Stimulated activated CD4-positive, alpha-beta T cell treated with anti-CD3 and anti-CD28 coated beads, Interleukin-15, amount 100 ng/mL, for 24 hours (primary cell): ENCODE data around the gene IPCEF1.
A peak's percentile ranks its signal among the peaks of the same experiment; 100 is the strongest.

Experiments
- DNase-seq: peaks from one replicate; pipeline ENCODE4 v3.0.0-alpha.2; 2020

The IPCEF1 gene

DNA sequence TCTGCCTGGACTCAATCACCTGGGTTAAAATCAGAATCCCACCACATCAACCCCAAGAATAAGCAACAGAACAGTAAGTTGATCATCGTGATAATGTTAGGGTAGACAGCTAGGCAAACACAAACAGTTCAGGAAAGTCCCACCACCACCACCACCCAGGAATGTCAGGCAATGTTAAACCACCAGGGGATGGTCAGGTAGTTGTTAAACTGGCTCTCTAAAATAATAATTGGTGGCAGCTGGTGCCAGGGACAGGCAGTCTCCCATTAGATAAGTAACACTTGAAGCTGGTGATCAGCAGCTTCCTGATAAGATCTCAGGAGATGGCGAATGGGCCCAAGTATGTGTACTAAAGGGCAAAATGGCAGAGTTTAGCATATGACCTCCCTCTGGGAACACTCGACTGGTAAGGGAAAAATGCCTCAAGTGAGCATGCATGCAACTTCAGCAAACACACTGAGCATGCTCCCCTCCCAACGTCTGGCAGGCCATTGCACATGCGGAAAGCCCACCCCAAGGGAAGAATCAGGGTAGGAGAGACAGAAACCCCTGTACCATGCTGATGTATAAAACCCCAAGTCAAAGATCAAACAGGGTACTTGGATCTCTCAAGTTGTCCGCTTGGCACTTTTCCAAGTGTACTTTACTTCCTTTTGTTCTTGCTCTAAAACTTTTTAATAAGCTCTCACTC lies 66.6 kb downstream of the IPCEF1 start:
- no peak for DNase-seq

- DNase-seq: no peak
Measured at GRCh38 chr6:154285826-154286225, 70.8 kb downstream of the IPCEF1 start.

- no peak for DNase-seq
Measured at GRCh38 chr6:154284313-154284853, 72.2 kb downstream of the IPCEF1 start.

DNA sequence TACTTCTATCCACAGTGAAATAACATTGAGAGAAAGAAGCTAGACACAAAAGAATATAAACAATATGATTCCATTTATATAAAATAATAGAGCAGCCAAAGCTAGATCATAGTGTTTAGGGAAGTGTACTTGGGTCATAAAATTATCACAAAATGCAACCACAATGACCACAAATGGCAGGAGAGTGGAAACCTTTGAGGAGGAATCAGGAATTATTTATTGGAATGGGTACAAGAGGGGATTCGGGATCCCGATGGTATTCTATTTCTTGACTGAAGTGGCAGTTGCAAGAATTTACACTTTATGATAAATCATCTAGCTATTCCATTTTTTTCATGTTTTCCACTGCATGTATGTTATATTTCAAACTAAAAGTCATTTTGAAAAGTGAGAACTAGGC lies 76.1 kb downstream of the IPCEF1 start:
- no peak for DNase-seq

DNA sequence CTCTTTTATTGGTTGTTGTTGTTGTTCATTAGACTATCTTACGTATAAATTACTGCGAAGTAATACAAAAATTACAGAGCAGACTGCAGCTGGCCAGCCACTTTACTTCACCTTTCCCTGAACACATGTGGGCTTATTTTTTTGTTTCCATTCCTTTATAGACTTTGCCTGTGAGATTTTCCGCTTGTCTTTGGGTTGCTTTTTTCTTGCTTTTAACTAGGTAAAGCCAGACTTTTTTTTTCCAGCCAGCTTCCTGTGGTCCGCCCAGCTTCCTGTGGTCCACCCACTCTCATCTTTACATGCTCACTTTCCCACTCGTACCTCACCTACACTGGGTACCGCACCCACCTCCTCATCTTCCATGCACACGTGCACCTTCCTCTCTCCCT lies 79.0 kb downstream of the IPCEF1 start:
- peak; percentile 48 for DNase-seq

DNA sequence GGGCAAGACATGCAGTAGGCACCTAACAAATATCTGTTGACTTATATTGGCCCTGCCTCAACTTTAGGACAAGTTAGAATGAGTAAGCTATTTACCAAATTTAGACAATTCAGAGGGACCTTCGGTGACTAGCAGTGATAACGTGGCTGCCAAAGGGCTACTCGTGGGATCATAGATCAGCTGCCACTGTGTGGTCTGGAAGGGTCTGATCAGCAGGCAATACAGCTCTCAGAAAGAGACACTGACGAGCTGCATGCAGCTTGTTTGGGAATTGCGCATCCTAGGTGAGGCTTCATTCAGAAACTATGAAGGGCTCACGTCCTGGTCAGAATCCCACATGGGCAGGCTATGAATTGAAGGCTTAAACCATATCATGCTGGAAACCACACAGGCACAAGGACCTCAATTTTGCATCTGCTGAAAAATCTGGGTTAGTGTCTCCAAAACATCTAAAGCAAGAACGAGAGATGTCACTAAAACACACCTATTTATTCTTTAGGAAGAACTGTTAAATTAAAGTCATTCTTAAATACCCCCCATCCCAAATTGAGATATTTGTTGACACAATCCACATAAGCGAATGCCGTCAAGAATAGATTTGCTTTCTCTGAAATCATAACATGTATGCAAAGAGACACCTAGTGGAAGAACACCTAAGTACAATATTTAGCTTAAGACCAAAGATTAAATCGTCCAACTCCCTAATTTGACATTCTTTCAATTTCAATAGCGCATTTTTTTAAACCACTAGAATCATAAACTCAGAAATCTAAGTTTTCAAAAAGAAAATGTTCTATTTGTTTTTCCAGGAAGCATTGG lies 79.6 kb downstream of the IPCEF1 start:
- no peak for DNase-seq

GRCh38 chr6:154274168-154274567 lies 82.4 kb downstream of the IPCEF1 start:
- no peak for DNase-seq

DNA sequence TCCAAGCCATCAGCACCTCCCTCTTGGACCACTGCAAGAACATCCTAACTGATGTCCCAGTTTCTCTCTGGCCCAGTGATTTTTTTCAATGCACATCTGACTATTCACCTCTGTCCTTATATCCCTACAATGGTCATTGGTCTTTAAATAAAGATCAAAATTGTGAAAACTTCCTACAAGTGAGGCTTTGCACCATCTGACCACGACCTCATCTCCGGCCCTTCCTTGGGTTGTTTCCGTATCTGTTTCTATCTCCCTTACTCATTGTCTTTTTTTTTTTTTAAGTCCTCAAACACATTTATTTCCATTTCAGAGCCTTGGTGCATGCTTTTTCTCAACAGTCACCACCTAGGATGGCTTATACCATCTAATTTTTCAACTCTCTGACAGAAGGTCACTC lies 88.1 kb downstream of the IPCEF1 start:
- DNase-seq: no peak

DNA sequence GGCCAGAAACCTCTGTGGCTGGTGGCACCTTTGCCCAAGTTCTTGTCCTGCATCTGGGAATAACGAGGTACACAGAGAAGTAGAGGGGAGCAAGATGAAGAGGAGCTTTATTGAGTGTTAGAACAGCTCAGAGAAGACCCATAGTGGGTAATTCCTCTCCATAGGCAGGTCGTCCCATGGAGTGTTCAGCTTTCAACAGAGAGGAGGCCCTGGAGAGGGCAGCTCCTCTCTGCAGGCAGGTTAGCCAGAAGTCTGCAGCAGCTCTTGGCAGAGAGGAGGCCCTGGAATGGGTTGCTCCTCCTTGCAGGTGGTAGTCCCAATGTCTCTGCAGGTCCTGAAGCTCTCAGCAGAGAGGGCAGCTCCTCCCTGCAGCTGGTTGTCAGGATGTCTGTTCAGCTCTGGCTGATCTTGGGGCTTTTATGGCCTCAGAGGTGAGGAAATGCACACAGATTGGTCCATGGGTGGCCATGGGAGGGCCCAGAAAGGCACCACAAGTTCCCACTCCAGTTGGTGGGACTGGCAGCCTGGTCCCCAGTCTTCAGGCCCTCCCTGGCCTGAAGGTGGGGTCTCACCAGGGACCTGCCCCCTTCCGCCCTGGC lies 89.0 kb downstream of the IPCEF1 start:
- DNase-seq: no peak

DNA sequence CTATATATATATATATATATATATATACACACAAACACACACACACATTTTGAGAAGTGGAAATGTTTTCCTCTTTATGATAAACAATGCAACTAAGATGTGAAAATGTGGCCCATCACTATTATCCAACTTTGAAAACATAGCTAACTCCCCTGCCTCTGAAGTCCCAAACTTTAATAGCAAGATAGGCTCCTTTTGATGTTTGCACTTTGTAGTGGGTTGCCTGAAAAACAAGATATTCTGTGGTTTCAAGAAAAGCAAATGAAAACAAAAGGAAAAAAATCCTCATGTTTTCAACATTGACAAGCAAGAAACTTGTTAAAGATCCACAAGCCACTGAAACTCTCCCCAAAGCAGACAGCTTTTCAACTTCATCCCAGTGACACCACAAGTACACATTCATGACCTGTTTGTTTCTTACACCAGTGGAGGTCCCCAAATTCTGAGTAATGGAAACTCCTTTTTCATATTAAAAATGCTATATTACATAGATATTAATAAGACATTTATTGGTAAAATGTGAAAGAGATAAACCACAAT lies 90.0 kb downstream of the IPCEF1 start:
- DNase-seq: no peak

GRCh38 chr6:154261688-154262397 lies 94.8 kb downstream of the IPCEF1 start:
- no peak for DNase-seq

- no peak for DNase-seq
Measured at GRCh38 chr6:154258064-154258757, 98.4 kb downstream of the IPCEF1 start.

DNA sequence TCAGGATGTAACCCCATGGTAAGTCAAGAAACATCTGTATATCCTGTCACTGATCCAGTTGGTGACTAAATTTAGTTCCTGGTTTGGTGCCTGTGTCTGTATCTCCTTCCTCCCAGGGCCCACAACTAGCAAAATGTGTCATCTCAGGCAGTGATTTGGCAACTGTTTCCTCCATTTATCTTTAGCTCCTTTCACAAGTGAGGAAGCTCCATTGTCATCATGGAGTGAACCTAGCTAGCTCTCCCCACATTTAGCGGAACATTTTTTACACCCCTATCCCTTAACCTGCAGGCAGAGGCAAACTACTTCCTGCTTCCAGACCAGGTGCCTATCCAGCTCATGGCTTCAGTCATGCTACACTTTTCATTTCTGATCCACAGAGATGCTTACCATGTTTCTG lies 99.5 kb downstream of the IPCEF1 start:
- no peak for DNase-seq

- DNase-seq: no peak
Measured at GRCh38 chr6:154252678-154253077, 103.9 kb downstream of the IPCEF1 start.

DNA sequence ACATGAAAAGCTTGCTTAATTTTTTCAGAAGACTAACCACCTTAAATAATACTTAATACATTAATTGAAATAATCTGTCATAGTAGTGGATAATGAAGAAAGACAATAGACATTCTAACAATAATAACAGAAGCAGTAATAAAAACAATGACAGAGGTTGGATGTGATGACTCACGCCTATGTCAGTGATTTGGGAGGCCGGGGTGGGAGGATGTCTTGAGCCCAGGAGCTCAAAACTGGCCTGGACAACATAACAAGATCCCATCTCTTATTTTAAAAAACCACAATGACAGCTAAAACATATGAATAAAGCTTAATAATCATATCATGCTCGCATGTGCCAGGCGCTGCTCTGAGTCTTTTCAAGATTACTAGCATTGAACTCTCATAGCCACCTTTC lies 105.5 kb downstream of the IPCEF1 start:
- no peak for DNase-seq

GRCh38 chr6:154249499-154250298 lies 106.9 kb downstream of the IPCEF1 start:
- peak; percentile 42 for DNase-seq

GRCh38 chr6:154247119-154247861 lies 109.3 kb downstream of the IPCEF1 start:
- peak; percentile 59 for DNase-seq

GRCh38 chr6:154246723-154247118 lies 109.9 kb downstream of the IPCEF1 start:
- DNase-seq: no peak

DNA sequence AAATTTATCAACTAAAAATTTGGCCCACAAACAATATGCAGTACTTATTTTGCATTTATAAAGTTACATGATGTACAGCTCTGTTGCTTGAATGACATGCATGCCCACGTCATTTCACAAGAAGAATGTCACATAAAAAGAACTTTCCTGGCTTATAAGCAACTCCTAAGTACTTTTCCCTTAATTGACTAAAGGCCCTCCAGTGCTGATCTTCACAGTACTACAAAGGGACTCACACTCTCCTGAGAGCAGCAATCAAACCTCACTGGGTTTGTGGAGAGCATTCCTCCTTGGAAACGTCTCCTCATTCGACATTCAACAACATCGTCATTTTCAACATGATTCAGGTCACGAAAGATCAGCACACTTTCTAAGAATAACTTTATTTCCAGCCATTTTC lies 111.1 kb downstream of the IPCEF1 start:
- DNase-seq: no peak
